Measurements from ENCODE around the gene PCBD1.

The PCBD1 gene

GRCh38 chr10:70917635-70918034 is 29.3 kb upstream of the PCBD1 start:
- no peak for DNase-seq (ENCODE audit: low read depth, low spot score)

DNA sequence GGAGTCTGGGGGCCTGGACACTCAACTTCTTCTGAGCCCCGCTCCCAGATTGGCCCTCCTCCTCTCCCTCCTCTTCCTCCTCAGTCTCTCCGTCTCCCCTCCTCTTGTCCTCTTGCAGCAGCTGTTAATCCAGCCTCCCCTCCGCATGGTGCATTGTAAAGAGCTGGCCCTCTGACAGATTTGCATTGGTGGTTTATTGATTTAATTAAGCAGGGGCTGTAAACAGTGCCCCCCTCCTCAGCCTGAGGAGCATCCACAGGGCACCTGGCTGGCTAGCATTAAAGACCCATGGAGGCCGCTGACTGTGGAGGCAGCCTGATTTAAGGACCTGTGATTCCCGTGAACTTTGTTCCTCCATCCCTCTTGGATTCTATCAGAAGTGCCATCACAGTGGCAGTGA is 28.9 kb upstream of the PCBD1 start:
- DNase-seq (ENCODE audit: low read depth, low spot score) = no peak

DNA sequence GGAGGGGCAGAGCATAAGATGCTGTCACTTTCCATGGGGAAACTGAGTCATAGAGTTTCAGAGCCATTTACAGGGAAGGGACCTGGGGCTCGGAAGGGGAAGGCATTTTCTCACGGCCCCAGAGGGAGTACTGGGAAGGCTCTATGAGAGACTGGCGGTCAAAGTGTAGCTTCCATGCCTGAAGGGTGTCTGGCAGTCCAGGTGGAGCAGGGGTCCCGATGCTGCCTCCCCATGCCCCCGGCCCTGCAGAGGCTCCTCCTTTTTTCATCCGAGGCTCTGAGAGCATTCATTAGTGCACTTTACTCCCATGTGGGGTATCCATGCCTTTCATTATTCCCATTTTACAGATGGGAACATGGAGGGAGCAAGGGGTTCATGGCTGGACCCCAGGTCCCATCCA is 27.9 kb upstream of the PCBD1 start:
- DNase-seq (ENCODE audit: low read depth, low spot score) = no peak

GRCh38 chr10:70915806-70916205 is 27.4 kb upstream of the PCBD1 start:
- no peak for DNase-seq (ENCODE audit: low read depth, low spot score)

DNA sequence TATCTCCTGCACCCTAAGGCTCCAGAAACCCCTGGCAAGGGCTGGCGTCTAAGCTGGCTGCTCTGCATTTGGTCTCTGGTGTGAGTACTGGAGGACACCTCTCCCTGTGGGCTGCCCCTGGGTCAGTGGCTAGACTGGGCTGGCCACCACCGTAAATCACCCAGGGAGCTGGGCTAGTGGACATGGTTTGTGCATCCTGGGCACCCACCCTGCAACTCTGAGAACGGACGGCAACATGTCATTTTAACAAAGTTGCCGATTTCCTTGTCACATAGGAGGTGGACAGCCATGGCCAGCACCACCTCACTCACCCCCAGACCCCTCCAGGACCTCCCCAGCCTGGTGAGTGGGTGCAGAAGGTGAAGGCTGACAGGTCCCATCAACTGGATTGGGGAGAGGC is 26.8 kb upstream of the PCBD1 start:
- no peak for DNase-seq (ENCODE audit: low read depth, low spot score)

GRCh38 chr10:70914316-70914864 is 26.0 kb upstream of the PCBD1 start:
- DNase-seq (ENCODE audit: low read depth, low spot score) = no peak

- DNase-seq (ENCODE audit: low read depth, low spot score) = no peak
Observed at GRCh38 chr10:70913893-70914240, 25.5 kb upstream of the PCBD1 start.

- no peak for DNase-seq (ENCODE audit: low read depth, low spot score)
Observed at GRCh38 chr10:70913191-70913892, 25.0 kb upstream of the PCBD1 start.

GRCh38 chr10:70912556-70912955 is 24.2 kb upstream of the PCBD1 start:
- no peak for DNase-seq (ENCODE audit: low read depth, low spot score)

- no peak for DNase-seq (ENCODE audit: low read depth, low spot score)
Observed at GRCh38 chr10:70911386-70911785, 23.0 kb upstream of the PCBD1 start.

DNA sequence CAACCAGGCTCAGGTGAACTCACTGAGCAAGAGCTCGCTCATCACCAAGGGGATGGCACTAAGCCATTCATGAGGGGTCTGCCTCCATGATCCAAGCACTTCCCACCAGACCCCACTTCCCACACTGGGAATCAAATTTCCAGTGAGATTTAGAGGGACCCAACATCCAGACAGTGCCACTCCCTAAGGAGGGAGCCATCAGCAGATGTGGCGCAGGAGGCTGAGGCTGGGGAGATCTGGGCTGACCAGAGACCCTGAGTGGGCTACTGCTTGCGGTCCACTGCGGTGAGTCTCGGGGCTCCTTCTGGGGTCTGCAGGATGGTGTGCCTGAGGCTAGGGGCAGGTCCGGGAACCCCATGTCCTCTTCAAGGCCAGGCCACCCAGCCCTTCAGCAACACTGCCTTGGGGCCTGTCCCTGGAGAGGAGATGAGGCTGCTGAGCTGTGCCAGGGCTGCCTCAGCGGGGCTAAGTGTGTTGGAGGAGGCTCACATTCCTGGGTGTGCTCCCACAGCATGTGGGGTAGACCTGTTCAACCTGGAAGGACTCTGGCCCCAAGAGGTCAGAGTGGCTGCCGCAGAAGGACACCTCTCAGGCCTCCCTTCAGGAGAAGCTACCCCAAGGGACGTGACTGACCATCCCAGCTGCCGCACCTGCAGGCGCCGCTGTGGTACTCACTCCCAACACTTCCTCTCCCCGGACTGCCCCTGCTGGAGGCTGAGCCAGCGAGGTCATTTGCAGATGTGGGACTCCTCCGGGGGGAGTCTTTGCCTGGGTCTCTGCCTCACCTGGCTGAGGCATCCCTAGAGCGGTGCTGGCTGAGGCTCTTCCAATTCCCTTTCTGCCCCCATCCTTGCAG is 22.3 kb upstream of the PCBD1 start:
- no peak for DNase-seq (ENCODE audit: low read depth, low spot score)

DNA sequence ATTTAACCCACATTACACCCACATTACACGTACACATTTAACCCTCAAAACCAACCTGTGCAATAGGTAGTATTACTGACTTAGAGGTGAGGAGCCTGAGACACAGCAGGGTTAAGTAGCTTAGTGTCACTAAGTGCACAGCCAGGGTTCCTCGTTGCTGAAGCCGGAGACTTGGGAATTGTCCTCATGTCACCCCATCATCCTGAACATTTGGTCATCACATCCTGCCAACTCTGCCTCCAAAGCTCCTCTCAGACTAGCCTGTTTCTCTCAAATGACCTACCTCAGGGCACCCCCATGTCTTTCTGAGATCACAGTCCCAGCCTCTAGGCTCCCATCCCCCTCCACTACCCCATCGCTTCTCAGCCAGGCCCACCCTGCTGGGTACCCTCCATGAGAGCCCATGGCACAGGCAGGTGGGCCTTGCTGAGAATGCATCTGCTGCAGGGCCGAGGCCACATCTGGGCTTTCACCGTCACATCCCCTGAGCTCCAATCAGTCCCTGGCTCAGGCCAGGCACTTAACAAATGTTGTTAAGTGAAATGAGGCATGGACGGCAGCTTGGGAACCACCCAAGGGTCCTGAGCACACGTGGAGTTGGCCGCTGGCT is 21.1 kb upstream of the PCBD1 start:
- DNase-seq (ENCODE audit: low read depth, low spot score) = no peak

GRCh38 chr10:70908406-70909296 is 20.3 kb upstream of the PCBD1 start:
- no peak for DNase-seq (ENCODE audit: low read depth, low spot score)

DNA sequence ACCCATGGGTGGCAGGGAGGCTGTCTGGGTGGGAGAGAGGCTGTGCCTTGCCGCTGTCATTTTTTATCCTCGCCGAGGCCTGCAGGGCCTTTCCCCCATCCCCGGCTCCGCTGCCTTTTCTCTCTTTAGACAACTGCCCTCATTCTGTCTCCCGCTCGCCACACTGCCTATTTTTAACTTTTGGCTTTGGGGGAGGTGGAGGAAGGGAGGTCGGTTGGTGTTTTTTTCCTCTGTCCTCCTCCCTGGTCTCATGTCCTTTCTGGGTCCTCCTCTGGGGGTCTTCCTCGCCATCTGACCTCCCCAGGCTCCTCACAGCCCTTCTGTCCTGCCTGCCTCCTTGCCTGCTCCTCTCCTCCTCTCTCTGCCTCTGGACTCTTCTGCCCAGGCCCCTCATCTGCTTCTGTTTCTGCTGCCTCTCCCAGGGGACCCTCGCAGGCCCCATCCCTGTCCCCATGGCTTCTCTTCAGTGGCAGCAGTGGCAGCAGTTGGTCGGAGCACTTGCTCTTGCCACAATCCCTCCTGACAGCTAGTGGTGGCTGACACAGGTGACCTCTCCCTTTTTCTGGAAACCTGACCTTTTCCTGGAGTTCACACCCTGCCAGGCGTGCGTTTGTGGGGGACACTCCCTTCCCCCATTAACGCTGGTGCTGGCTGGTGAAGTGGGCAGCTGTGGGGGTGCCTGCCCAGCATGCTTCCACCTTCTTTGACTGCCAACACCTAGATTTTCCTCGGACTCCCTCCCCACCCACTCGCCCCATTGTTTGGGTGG is 19.5 kb upstream of the PCBD1 start:
- DNase-seq (ENCODE audit: low read depth, low spot score) = no peak

- DNase-seq (ENCODE audit: low read depth, low spot score) = no peak
Observed at GRCh38 chr10:70906953-70907636, 18.7 kb upstream of the PCBD1 start.

- DNase-seq (ENCODE audit: low read depth, low spot score) = no peak
Observed at GRCh38 chr10:70906031-70906783, 17.8 kb upstream of the PCBD1 start.

GRCh38 chr10:70905071-70906021 is 17.0 kb upstream of the PCBD1 start:
- DNase-seq (ENCODE audit: low read depth, low spot score) = no peak

DNA sequence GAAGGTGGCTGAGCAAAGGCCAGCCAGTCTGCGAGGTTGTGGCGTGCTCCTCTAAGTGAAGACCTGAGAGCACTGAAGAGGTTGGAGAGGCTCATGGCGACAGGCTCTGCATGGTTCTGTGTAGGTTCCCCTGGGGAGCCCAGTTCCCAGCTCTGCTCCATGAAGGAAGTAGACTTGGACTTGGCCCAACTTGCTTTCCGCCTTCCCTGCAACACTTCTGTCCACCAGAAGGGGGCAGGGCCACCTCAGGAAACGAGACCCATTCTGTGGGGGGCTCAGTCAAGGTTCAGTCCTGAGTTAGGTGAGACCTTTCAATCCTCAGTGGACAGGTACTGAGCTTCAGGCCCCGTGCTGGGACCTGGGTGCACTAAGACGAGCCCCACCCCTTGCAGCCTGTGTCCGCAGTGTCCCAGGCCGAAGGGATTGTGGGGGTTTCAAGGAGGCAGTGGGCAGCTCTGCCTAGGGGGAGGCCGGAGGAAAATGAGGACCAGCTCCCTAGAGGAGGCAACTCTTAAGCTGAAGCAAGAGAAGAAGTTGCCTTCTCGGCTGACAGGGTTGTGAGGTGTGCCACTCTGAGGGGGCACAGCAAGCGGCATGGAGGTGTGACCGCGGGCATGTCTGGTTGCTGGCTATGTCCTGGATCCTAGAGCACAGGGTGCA is 15.0 kb upstream of the PCBD1 start:
- no peak for DNase-seq (ENCODE audit: low read depth, low spot score)
